GM12864 (cell line): ENCODE measurements around the gene DROSHA.
"Not testable (repeated sequence)": the region's sequence is repeated elsewhere in the genome, so short reads cannot be mapped to it uniquely, and the experiment has no call there.

Experiments used
- DNase-seq: peaks from one replicate; pipeline ENCODE4 v3.0.0-alpha.2; 2011; ENCODE audit warnings: low read depth
- H3K4me3 ChIP-seq: 2 replicates; pipeline ENCODE4 v1.5.1; 2011; ENCODE audit warnings: mild to moderate bottlenecking, low read depth, low read length, control low read depth
- TF ChIP-seq, protein P1 (sequence below): IDR thresholded peaks from 2 replicates; pipeline ENCODE4 v1.5.1; 2011; ENCODE audit warnings: low read depth, mild to moderate bottlenecking, moderate library complexity, low read length, control low read depth, inconsistent platforms; ENCODE audit errors: missing control alignments

DROSHA gene

DNA sequence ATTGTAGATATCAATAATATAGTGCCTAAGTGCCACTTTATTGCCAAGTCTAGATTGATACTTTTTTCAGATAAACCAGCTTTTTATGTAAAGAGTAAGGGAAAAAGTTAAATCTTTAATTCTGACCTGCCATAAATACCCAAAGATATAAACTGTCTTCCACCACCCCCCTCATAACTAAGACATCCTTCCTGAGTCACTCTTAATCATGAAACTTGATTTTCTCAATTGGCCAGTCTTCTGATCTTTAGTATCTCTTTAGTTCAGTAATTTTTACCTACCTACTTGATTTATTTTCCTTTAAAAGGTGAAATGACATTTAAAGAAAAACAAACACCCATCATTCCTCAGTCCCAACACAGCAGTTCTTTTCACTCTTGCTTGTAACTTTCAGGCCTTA lies 22.0 kb upstream of the DROSHA start:
- DNase-seq: no peak
- no peak overlapping the region for H3K4me3 ChIP-seq
- TF ChIP-seq, protein P1, sequence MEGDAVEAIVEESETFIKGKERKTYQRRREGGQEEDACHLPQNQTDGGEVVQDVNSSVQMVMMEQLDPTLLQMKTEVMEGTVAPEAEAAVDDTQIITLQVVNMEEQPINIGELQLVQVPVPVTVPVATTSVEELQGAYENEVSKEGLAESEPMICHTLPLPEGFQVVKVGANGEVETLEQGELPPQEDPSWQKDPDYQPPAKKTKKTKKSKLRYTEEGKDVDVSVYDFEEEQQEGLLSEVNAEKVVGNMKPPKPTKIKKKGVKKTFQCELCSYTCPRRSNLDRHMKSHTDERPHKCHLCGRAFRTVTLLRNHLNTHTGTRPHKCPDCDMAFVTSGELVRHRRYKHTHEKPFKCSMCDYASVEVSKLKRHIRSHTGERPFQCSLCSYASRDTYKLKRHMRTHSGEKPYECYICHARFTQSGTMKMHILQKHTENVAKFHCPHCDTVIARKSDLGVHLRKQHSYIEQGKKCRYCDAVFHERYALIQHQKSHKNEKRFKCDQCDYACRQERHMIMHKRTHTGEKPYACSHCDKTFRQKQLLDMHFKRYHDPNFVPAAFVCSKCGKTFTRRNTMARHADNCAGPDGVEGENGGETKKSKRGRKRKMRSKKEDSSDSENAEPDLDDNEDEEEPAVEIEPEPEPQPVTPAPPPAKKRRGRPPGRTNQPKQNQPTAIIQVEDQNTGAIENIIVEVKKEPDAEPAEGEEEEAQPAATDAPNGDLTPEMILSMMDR: no peak

- no peak for DNase-seq
- TF ChIP-seq, protein P1: no peak
Measured at GRCh38 chr5:31551878-31552277, 20.0 kb upstream of the DROSHA start.

GRCh38 chr5:31549114-31549513 lies 17.2 kb upstream of the DROSHA start:
- not testable (repeated sequence) for H3K4me3 ChIP-seq, DNase-seq

More at GRCh38 chr5:31551878-31552277, 20.0 kb upstream of the DROSHA start:
- no peak overlapping the region for H3K4me3 ChIP-seq

- no peak overlapping the region for H3K4me3 ChIP-seq
- no peak for DNase-seq
- TF ChIP-seq, protein P1: no peak
Measured at GRCh38 chr5:31537851-31538250, 6.0 kb upstream of the DROSHA start.

GRCh38 chr5:31537349-31537748 lies 5.5 kb upstream of the DROSHA start:
- TF ChIP-seq, protein P1: no peak
- no peak for DNase-seq
- H3K4me3 ChIP-seq: no peak overlapping the region

DNA sequence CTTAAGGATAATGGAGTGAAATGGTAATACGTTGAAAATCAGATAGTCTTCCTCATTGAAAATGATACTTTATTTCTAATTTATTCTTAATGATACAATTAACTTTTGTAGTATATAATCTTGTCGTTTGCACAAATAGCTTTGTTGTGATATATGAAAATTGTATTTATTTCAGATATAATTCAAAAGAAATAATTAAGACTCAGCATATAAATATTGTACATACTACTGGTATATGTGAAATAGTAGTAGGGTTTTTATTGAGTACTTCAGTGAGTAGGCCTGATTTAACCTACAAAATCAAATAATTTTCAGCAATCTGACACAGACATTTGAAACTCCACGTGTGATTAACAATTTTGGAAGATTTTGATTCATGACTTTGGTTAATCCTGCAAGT lies 5.0 kb upstream of the DROSHA start:
- no peak for DNase-seq

GRCh38 chr5:31534527-31535046 lies 2.7 kb upstream of the DROSHA start:
- DNase-seq: no peak
- TF ChIP-seq, protein P1: no peak

More for the DNA sequence above, 5.0 kb upstream of the DROSHA start:
- TF ChIP-seq, protein P1: no peak
- H3K4me3 ChIP-seq: no peak overlapping the region

More at GRCh38 chr5:31534527-31535046, 2.7 kb upstream of the DROSHA start:
- H3K4me3 ChIP-seq: no peak overlapping the region
